Hepatocyte (in vitro differentiated cells): ENCODE measurements around the gene PLPPR3. TPM values are rescaled to one million over a fixed set of nuclear protein-coding genes. Genes with fewer than 3 reads are reported as not detected.

Experiments
- DNase-seq: peaks from one replicate; pipeline ENCODE4 v3.0.0-alpha.2; 2016; ENCODE audit warnings: low spot score
- H2AFZ ChIP-seq: fragments of 200-600 bp; sonication (generic); 2 replicates; pipeline ENCODE4 v1.6.0; 2016; ENCODE audit warnings: antibody characterized with exemption, mild to moderate bottlenecking
- H3K27ac ChIP-seq: fragments of 200-600 bp; sonication (generic); 2 replicates; pipeline ENCODE4 v1.5.1; 2016; ENCODE audit warnings: mild to moderate bottlenecking
- H3K27me3 ChIP-seq: fragments of 200-600 bp; sonication (generic); 2 replicates; pipeline ENCODE4 v1.6.1; 2016
- H3K36me3 ChIP-seq: fragments of 200-600 bp; sonication (generic); replicated peaks from 2 replicates; pipeline ENCODE4 v1.5.1; 2016; ENCODE audit warnings: low read depth; ENCODE audit not compliant: insufficient read depth
- H3K4me1 ChIP-seq: fragments of 200-600 bp; sonication (generic); 2 replicates; pipeline ENCODE4 v1.5.1; 2016; ENCODE audit warnings: mild to moderate bottlenecking, moderate library complexity; ENCODE audit not compliant: insufficient read depth
- H3K4me2 ChIP-seq: fragments of 200-600 bp; sonication (generic); 2 replicates; pipeline ENCODE4 v1.6.0; 2016
- H3K4me3 ChIP-seq: fragments of 200-600 bp; sonication (generic); 2 replicates; pipeline ENCODE4 v1.5.1; 2016; ENCODE audit warnings: mild to moderate bottlenecking
- H3K79me2 ChIP-seq: fragments of 200-600 bp; sonication (generic); 2 replicates; pipeline ENCODE4 v1.6.0; 2017; ENCODE audit warnings: mild to moderate bottlenecking
- H3K9me2 ChIP-seq: fragments of 200-600 bp; sonication (generic); replicated peaks from 2 replicates; pipeline ENCODE4 v1.6.0; 2017; ENCODE audit warnings: mild to moderate bottlenecking; ENCODE audit not compliant: insufficient read depth
- H3K9me3 ChIP-seq: fragments of 200-600 bp; sonication (generic); 2 replicates; pipeline ENCODE4 v1.5.1; 2016; ENCODE audit warnings: low read depth, mild to moderate bottlenecking
- H4K20me1 ChIP-seq: fragments of 200-600 bp; sonication (generic); 2 replicates; pipeline ENCODE4 v1.6.0; 2016; ENCODE audit warnings: mild to moderate bottlenecking; ENCODE audit not compliant: insufficient read depth, poor library complexity, severe bottlenecking
- CTCF ChIP-seq: fragments of 200-600 bp; sonication (generic); IDR thresholded peaks from 2 replicates; pipeline ENCODE4 v1.5.1; 2016; ENCODE audit warnings: antibody characterized with exemption, mild to moderate bottlenecking; ENCODE audit not compliant: poor library complexity
- EZH2 ChIP-seq: fragments of 200-600 bp; sonication (generic); IDR thresholded peaks from 2 replicates; pipeline ENCODE4 v1.6.1; 2016; ENCODE audit warnings: antibody characterized with exemption, mild to moderate bottlenecking, borderline replicate concordance
- EZH2phosphoT487 ChIP-seq: fragments of 200-600 bp; sonication (generic); IDR thresholded peaks from one replicate; pipeline ENCODE4 v1.6.1; 2018; ENCODE audit warnings: antibody characterized with exemption, mild to moderate bottlenecking, low read depth, moderate library complexity; ENCODE audit not compliant: unreplicated experiment, severe bottlenecking
- WGBS: methylation state at CpG from one replicate; pipeline ENCODE4 v1.1.6; 2016; ENCODE audit warnings: low lambda C conversion rate; ENCODE audit errors: missing lambda C conversion rate; 5-methylcytosine and 5-hydroxymethylcytosine counted together
- polyA plus RNA-seq: library from polyadenylated mRNA; unstranded; fragments of >200 nt; fragmentation: Nextera tagmentation; extraction: Ambion mirVana; gene quantifications from 2 replicates; pipeline ENCODE4 v1.2.1, GENCODE V29; 2016
- total RNA-seq: library from RNA; depleted of rRNA; stranded (reverse); fragments of >200 nt; gene quantifications from 2 replicates; pipeline ENCODE4 v1.2.3, GENCODE V29; 2014

The PLPPR3 gene
- total and polyA plus RNA-seq, 2 experiments from 2014 or later: 11.1 to 11.7 TPM

- H3K36me3 ChIP-seq: no peaks in the 10 kb centered on the region
Observed at GRCh38 chr19:803686-804418, 17.9 kb downstream of the PLPPR3 start.

GRCh38 chr19:803099-803561, 18.6 kb downstream of the PLPPR3 start:
- Histone ChIP-seq H3K9me3 (no peaks in the 10 kb centered on the region), H3K4me2 (peak overlapping the region; percentile 98), H4K20me1 (peaks cover 100% of the 10 kb centered on the region), H3K27me3 (no peaks in the 10 kb centered on the region), H3K79me2 (peaks cover 100% of the 10 kb centered on the region), H3K4me1 (peaks cover 40% of the 10 kb centered on the region), H3K36me3 (no peaks in the 10 kb centered on the region), H3K27ac (peak overlapping the region; percentile 62), H3K4me3 (no peak overlapping the region), H3K9me2 (no peaks in the 10 kb centered on the region), H2AFZ (no peak overlapping the region)
- DNase-seq: no peak
- 83% methylated on average over 17 of the region's 17 CpGs for WGBS
- no peak for TF ChIP-seq EZH2
- no peak for TF ChIP-seq EZH2phosphoT487
- TF ChIP-seq CTCF: no peak

More at GRCh38 chr19:803686-804418, 17.9 kb downstream of the PLPPR3 start:
- 94% methylated on average over 31 of the region's 31 CpGs for WGBS
- Histone ChIP-seq H3K4me3 (no peak overlapping the region), H3K4me2 (no peak overlapping the region), H3K9me3 (no peaks in the 10 kb centered on the region), H4K20me1 (peaks cover 100% of the 10 kb centered on the region), H3K79me2 (peaks cover 100% of the 10 kb centered on the region), H3K27ac (peak overlapping the region; percentile 62), H3K9me2 (no peaks in the 10 kb centered on the region), H3K27me3 (no peaks in the 10 kb centered on the region), H2AFZ (no peak overlapping the region), H3K4me1 (peaks cover 40% of the 10 kb centered on the region)
- no peak for TF ChIP-seq EZH2phosphoT487
- no peak for TF ChIP-seq CTCF
- no peak for TF ChIP-seq EZH2
- no peak for DNase-seq

- H3K27ac ChIP-seq: peak overlapping the region; percentile 62
- peak overlapping the region; percentile 98 for H3K4me2 ChIP-seq
Observed at GRCh38 chr19:802498-803098, 19.2 kb downstream of the PLPPR3 start.

More at GRCh38 chr19:802498-803098, 19.2 kb downstream of the PLPPR3 start:
- H3K4me1 ChIP-seq: peaks cover 40% of the 10 kb centered on the region
- peaks cover 98% of the 10 kb centered on the region for H4K20me1 ChIP-seq
- no peaks in the 10 kb centered on the region for H3K27me3 ChIP-seq
- no peak overlapping the region for H2AFZ ChIP-seq
- no peak for TF ChIP-seq EZH2
- H3K9me3 ChIP-seq: no peaks in the 10 kb centered on the region
- peaks cover 97% of the 10 kb centered on the region for H3K79me2 ChIP-seq
- 59% methylated on average over 28 of the region's 28 CpGs for WGBS
- DNase-seq: no peak
- no peak overlapping the region for H3K4me3 ChIP-seq
- no peaks in the 10 kb centered on the region for H3K36me3 ChIP-seq
- H3K9me2 ChIP-seq: no peaks in the 10 kb centered on the region
